ENCODE results near the gene GFOD2. TPM values are rescaled to one million over a fixed set of nuclear protein-coding genes. Genes with fewer than 3 reads are reported as not detected.

GFOD2 gene
- total RNA-seq, 1 experiment from 2014 or later: 19.0 TPM

DNA sequence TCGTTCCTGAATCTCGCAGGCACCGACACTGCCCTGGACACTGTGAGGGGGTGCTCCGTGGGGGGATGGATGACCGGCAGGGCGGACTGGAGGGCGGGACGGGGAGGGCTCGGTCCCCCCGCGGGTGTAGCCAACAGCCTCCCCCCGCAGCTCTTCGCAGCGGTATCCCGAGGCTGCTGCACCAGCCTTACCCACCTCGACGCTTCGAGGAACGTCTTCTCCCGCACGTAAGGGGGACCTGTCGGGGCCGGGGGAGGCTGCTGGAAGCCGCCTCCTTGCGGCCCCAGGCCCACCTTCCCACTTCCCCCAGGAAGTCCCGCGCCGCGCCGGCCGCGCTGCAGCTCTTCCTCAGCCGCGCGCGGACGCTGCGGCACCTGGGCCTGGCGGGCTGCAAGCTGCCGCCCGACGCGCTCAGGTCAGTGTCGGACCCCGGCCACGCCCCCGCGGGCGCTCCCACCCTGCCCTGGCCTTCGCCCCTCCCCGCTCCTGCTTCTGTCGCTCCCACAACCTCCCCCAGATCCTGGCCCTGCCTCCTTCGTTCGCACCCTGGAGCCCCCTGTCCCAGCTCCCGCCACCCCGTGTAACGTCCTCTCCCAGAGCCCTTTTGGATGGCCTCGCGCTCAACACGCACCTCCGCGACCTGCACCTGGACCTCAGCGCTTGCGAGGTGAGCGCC lies 70.9 kb downstream of the GFOD2 start:
- CTCF ChIA-PET: no interaction called here
- no peak for TF ChIP-seq CTCF (IDR thresholded peaks at IDR 0.05; ENCODE audit: unreplicated experiment)
- BruUV-seq (replicated peaks): no TSS peak
- Mint-ChIP-seq H3K27me3 (ENCODE audit: insufficient read depth, unreplicated experiment) (peaks cover 26% of the 10 kb centered on the region), H3K27ac (ENCODE audit: low read depth, unreplicated experiment) (no peak overlapping the region), H3K4me1 (ENCODE audit: insufficient read depth, unreplicated experiment) (no peaks in the 10 kb centered on the region), H3K9me3 (ENCODE audit: unreplicated experiment) (no peaks in the 10 kb centered on the region), H3K4me3 (ENCODE audit: unreplicated experiment) (no peak overlapping the region), H3K36me3 (ENCODE audit: insufficient read depth, unreplicated experiment) (no peaks in the 10 kb centered on the region)
- intact Hi-C loops (cut with micrococcal nuclease): no loop called here
- no peak for DNase-seq (ENCODE audit: unreplicated experiment)
- POLR2A ChIA-PET: no interaction called here

GRCh38 chr16:67647681-67648080 lies 71.4 kb downstream of the GFOD2 start:
- no peaks in the 10 kb centered on the region for H3K4me1 Mint-ChIP-seq (ENCODE audit: insufficient read depth, unreplicated experiment)
- H3K4me3 Mint-ChIP-seq (ENCODE audit: unreplicated experiment): no peak overlapping the region
- ChIA-PET CTCF (interaction anchor here (0.6 kb wide), 1 partner anchor 112 kb away, joined by 3 read pairs; no protein-coding TSS in a partner anchor), POLR2A (no interaction called here)
- intact Hi-C loops (cut with micrococcal nuclease): no loop called here
- no peaks in the 10 kb centered on the region for H3K36me3 Mint-ChIP-seq (ENCODE audit: insufficient read depth, unreplicated experiment)
- H3K27me3 Mint-ChIP-seq (ENCODE audit: insufficient read depth, unreplicated experiment): peaks cover 26% of the 10 kb centered on the region
- DNase-seq (ENCODE audit: unreplicated experiment): no peak
- H3K9me3 Mint-ChIP-seq (ENCODE audit: unreplicated experiment): no peaks in the 10 kb centered on the region
- BruUV-seq (replicated peaks): no TSS peak
- no peak overlapping the region for H3K27ac Mint-ChIP-seq (ENCODE audit: low read depth, unreplicated experiment)
- no peak for TF ChIP-seq CTCF (IDR thresholded peaks at IDR 0.05; ENCODE audit: unreplicated experiment)

DNA sequence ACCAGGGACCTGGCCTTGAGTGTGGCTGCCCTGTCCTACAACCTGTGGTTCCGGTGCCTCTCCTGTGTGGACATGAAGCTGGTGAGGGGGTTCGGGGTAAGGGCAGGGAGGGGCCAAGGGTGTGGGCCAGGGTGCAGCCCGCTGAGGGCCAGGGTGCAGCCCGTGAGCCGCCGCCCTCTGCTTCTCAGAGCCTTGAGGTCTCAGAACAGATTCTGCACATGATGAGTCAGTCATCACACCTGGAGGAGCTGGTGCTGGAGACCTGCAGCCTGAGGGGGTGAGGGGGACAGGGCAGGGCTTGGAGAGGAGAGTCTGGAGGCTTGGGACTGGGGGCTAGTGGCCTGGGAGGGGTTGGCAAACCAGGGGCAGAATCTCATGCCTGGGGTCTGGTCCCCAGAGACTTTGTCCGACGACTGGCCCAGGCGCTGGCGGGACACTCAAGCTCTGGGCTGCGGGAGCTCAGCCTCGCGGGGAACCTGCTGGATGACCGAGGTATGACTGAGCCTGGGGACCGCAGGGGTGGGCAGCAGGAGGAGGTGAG lies 71.9 kb downstream of the GFOD2 start:
- ChIA-PET CTCF (interaction anchor here (0.6 kb wide), 1 partner anchor 112 kb away, joined by 3 read pairs; no protein-coding TSS in a partner anchor), POLR2A (no interaction called here)
- Mint-ChIP-seq H3K27me3 (ENCODE audit: insufficient read depth, unreplicated experiment) (peaks cover 25% of the 10 kb centered on the region), H3K36me3 (ENCODE audit: insufficient read depth, unreplicated experiment) (no peaks in the 10 kb centered on the region), H3K9me3 (ENCODE audit: unreplicated experiment) (no peaks in the 10 kb centered on the region), H3K27ac (ENCODE audit: low read depth, unreplicated experiment) (no peak overlapping the region), H3K4me1 (ENCODE audit: insufficient read depth, unreplicated experiment) (peaks cover 2% of the 10 kb centered on the region), H3K4me3 (ENCODE audit: unreplicated experiment) (no peak overlapping the region)
- no TSS peak for BruUV-seq (replicated peaks)
- intact Hi-C loops (cut with micrococcal nuclease): no loop called here
- no peak for TF ChIP-seq CTCF (IDR thresholded peaks at IDR 0.05; ENCODE audit: unreplicated experiment)
- no peak for DNase-seq (ENCODE audit: unreplicated experiment)

DNA sequence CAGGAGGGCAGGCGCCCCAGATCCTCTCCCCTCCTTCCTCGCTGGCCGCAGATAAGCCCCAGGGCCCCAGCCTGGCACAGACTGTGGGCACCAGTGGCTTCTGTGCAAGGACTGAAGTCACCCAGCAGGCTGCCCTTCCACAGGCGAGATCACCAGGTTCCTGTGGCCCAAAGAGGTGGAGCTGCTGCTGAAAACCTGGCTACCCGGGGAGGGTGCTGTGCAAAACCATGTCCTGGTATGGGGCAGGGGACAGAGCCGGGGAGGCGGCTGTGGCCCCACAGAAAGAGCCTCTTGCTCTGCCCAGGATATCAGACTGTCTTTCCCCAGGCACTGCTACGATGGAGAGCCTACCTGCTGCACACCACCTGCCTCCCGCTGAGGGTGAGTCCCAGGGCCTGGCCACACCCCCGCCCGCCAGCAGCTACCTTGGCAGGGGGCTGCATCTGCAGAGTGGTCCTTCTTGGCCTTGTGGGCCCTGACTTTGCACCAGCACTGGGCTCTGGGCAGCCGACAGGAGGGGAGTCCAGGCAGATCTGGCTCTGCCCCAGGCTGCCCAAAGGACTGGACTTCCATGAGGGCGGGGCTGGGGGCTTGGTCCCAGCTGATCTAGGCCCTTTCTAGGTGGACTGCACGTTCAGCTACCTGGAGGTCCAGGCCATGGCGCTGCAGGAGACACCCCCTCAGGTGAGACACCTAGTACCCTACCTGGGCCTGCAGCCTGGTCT lies 73.6 kb downstream of the GFOD2 start:
- intact Hi-C loops (cut with micrococcal nuclease): no loop called here
- Mint-ChIP-seq H3K27ac (ENCODE audit: low read depth, unreplicated experiment) (no peak overlapping the region), H3K4me1 (ENCODE audit: insufficient read depth, unreplicated experiment) (peaks cover 5% of the 10 kb centered on the region), H3K4me3 (ENCODE audit: unreplicated experiment) (no peak overlapping the region), H3K9me3 (ENCODE audit: unreplicated experiment) (no peaks in the 10 kb centered on the region), H3K27me3 (ENCODE audit: insufficient read depth, unreplicated experiment) (peaks cover 9% of the 10 kb centered on the region), H3K36me3 (ENCODE audit: insufficient read depth, unreplicated experiment) (peaks cover 5% of the 10 kb centered on the region)
- no peak for TF ChIP-seq CTCF (IDR thresholded peaks at IDR 0.05; ENCODE audit: unreplicated experiment)
- ChIA-PET POLR2A (no interaction called here), CTCF (interaction anchor here (0.5 to 2.0 kb wide), 8 partner anchors 21 to 219 kb away, joined by 3 to 8 read pairs (median 3); no protein-coding TSS in a partner anchor)
- DNase-seq (ENCODE audit: unreplicated experiment): no peak
- no TSS peak for BruUV-seq (replicated peaks)
